GM12873 (cell line): ENCODE measurements around the gene SCAANT1.

Experiments used
- TF ChIP-seq, protein P1 (sequence below): IDR thresholded peaks from 2 replicates; pipeline ENCODE4 v1.5.1; 2012; ENCODE audit warnings: low read depth, mild to moderate bottlenecking, moderate library complexity, low read length, control low read depth; ENCODE audit not compliant: insufficient read depth; ENCODE audit errors: missing control alignments

SCAANT1 gene

DNA sequence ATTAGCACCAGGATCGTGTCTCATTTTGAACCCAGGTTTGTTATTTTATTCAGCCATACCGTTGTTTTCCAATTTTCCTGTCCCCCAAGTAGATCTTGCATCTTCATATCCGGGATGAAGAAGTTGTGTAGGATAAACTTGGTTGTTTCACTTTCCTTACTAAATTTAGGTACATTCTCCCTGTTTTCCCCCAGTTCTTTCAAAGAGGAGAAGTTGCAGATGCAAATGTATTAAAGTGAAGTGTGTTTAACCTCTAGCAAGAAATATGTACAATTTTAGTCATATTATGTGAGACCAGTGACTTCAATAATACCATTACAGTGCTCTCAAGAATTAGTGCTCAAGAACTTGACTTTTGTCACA is 47.2 kb downstream of the SCAANT1 start:
- TF ChIP-seq, protein P1, sequence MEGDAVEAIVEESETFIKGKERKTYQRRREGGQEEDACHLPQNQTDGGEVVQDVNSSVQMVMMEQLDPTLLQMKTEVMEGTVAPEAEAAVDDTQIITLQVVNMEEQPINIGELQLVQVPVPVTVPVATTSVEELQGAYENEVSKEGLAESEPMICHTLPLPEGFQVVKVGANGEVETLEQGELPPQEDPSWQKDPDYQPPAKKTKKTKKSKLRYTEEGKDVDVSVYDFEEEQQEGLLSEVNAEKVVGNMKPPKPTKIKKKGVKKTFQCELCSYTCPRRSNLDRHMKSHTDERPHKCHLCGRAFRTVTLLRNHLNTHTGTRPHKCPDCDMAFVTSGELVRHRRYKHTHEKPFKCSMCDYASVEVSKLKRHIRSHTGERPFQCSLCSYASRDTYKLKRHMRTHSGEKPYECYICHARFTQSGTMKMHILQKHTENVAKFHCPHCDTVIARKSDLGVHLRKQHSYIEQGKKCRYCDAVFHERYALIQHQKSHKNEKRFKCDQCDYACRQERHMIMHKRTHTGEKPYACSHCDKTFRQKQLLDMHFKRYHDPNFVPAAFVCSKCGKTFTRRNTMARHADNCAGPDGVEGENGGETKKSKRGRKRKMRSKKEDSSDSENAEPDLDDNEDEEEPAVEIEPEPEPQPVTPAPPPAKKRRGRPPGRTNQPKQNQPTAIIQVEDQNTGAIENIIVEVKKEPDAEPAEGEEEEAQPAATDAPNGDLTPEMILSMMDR = no peak

DNA sequence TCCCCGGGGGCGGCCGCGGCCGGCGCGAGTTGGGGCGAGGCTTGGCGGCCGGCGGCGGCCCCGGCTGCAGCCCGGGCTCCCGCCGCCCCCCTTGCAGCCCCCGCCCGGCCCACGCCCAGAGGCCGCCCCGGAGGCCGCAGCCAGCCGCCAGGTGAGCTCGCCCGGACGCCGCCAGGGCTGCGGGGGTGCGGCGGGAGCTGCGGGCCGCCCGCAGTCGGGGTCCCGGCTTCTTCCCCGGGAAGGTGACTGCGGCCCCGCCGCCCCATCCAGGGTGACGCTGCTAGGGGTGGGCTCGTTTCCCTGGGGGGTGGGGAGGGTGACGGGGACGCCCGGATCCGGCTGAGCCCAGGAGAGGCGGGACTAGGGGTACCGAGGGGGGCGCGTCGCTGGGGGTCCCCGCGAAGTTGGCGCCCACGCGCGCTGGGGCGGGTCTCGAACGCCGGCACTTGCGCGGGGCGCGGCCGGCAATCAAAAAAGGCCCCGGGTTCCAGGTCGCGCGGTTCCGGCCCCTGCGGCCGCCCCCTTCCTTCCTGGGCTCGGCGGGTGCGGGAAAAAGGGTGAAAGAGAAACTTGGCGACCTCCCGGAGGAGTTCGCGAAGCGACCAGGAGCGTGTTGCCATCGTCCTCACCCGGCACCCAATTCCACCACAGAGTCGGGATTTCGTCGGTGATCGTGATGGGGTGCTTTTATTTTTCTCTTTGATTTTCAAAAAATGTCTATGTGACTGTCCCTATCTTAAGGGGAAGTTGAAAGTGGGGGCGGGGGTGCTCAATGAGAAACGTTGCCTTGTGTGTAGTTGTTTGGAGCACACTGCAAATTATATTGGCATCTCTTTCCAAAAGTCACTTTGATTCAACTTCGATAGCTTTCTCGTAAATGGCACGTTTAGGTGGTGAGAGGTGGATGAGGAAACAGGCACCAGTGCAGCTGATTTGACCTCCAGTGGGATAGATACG is 47.9 kb downstream of the SCAANT1 start:
- TF ChIP-seq, protein P1 = no peak

- TF ChIP-seq, protein P1 = no peak
Observed at GRCh38 chr3:63863150-63864007, 48.8 kb downstream of the SCAANT1 start, which contains the start of the genes ATXN7 and THOC7. TSS of gene ATXN7 (plus strand) at chr3:63863867. CDS start at chr3:63912599, 48,732 bp downstream. TSS of gene THOC7 (minus strand) at chr3:63863805. CDS start at chr3:63863790, 15 bp downstream.

DNA sequence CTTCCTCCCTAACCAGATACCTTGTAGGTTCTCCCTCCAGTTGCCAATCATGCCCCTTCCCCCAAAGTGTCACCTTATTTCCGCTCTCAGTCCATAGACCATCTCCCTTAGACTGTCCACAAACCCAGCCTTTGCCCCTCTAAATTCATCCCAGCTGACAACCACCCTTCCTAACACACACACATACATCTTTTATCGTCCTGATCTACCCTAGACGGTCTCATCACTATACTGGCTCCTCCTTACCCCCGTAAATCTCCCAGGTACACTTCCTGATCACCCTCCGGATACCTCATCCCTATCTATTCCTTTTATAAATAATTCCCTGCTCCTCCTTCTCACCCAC is 49.4 kb downstream of the SCAANT1 start:
- TF ChIP-seq, protein P1 = no peak
